A673 (cell line): ENCODE results near the gene TBC1D2. TPM values are rescaled to one million over a fixed set of nuclear protein-coding genes. Genes with fewer than 3 reads are reported as not detected.

Source experiments
- BruUV-seq: library from RNA; stranded (reverse); fragments of 400-500 nt; replicated peaks from 2 replicates; lab custom pipeline; 2021; lab: Mats Ljungman, UMichigan
- CTCF ChIA-PET: fragments of 300-600 bp; sonication (Branson Sonifier 250); formaldehyde crosslinking; loops from one replicate; lab custom pipeline; 2022; ENCODE audit warnings: antibody characterized with exemption; lab: Charles Lee
- POLR2A ChIA-PET: fragments of 300-600 bp; sonication (Branson Sonifier 250); formaldehyde crosslinking; loops from one replicate; lab custom pipeline; 2022; ENCODE audit warnings: antibody characterized with exemption; ENCODE audit not compliant: low non-redundant PET; lab: Charles Lee
- DNase-seq: peaks from one replicate; pipeline ENCODE4 v3.0.0-alpha.2; 2015; ENCODE audit warnings: low spot score
- H3K27ac ChIP-seq: fragments of 200-600 bp; sonication (generic); 2 replicates; pipeline ENCODE4 v1.5.1; 2016; ENCODE audit warnings: mixed run types, low read depth, mild to moderate bottlenecking, mixed read lengths, antibody characterized with exemption, low read length; ENCODE audit not compliant: poor library complexity, severe bottlenecking
- H3K27me3 ChIP-seq: fragments of 200-600 bp; sonication (generic); replicated peaks from 2 replicates; pipeline ENCODE4 v1.6.1; 2017; ENCODE audit warnings: mixed run types, low read depth, mild to moderate bottlenecking, mixed read lengths, antibody characterized with exemption, low read length; ENCODE audit not compliant: insufficient read depth, poor library complexity
- H3K36me3 ChIP-seq: fragments of 200-600 bp; sonication (generic); 2 replicates; pipeline ENCODE4 v1.6.1; 2016; ENCODE audit warnings: mixed run types, mild to moderate bottlenecking, mixed read lengths, antibody characterized with exemption, low read length; ENCODE audit not compliant: insufficient read depth, poor library complexity, severe bottlenecking
- H3K4me1 ChIP-seq: fragments of 200-600 bp; sonication (generic); 2 replicates; pipeline ENCODE4 v1.6.1; 2017; ENCODE audit warnings: mixed run types, mild to moderate bottlenecking, mixed read lengths, antibody characterized with exemption, low read length; ENCODE audit not compliant: insufficient read depth, poor library complexity, severe bottlenecking
- H3K4me3 ChIP-seq: fragments of 200-600 bp; sonication (generic); 2 replicates; pipeline ENCODE4 v1.5.1; 2016; ENCODE audit warnings: low read depth, mixed run types, mild to moderate bottlenecking, mixed read lengths, low read length; ENCODE audit not compliant: poor library complexity, severe bottlenecking
- H3K9me3 ChIP-seq: fragments of 200-600 bp; sonication (generic); 2 replicates; pipeline ENCODE4 v1.6.1; 2016; ENCODE audit warnings: mixed run types, low read depth, mild to moderate bottlenecking, mixed read lengths, antibody characterized with exemption, low read length; ENCODE audit not compliant: poor library complexity, severe bottlenecking
- EZH2 ChIP-seq: fragments of 200-600 bp; sonication (generic); IDR thresholded peaks from 2 replicates; pipeline ENCODE4 v1.6.1; 2017; ENCODE audit warnings: borderline replicate concordance, low read depth, mild to moderate bottlenecking, mixed read lengths, antibody characterized with exemption, low read length; ENCODE audit not compliant: poor library complexity, severe bottlenecking
- intact Hi-C: fragments of 100-400 bp; cut with micrococcal nuclease; formaldehyde crosslinking; loops from one replicate; pipeline ENCODE4 v1.10.0; 2022; ENCODE audit not compliant: unreplicated experiment
- total RNA-seq: library from RNA; stranded (reverse); gene quantifications from 2 replicates; pipeline ENCODE4 v1.2.3, GENCODE V29; 2021
- TF ChIP-seq, protein P1 (sequence below): fragments of 300-800, 200-600 bp; sonication (generic); conservative IDR thresholded peaks from 2 replicates; pipeline ENCODE4 v1.5.1; 2017; ENCODE audit warnings: low read depth, mild to moderate bottlenecking, antibody characterized with exemption, low read length, moderate library complexity, mixed read lengths

The TBC1D2 gene
- total RNA-seq, 1 experiment from 2014 or later = 3.2 TPM

DNA sequence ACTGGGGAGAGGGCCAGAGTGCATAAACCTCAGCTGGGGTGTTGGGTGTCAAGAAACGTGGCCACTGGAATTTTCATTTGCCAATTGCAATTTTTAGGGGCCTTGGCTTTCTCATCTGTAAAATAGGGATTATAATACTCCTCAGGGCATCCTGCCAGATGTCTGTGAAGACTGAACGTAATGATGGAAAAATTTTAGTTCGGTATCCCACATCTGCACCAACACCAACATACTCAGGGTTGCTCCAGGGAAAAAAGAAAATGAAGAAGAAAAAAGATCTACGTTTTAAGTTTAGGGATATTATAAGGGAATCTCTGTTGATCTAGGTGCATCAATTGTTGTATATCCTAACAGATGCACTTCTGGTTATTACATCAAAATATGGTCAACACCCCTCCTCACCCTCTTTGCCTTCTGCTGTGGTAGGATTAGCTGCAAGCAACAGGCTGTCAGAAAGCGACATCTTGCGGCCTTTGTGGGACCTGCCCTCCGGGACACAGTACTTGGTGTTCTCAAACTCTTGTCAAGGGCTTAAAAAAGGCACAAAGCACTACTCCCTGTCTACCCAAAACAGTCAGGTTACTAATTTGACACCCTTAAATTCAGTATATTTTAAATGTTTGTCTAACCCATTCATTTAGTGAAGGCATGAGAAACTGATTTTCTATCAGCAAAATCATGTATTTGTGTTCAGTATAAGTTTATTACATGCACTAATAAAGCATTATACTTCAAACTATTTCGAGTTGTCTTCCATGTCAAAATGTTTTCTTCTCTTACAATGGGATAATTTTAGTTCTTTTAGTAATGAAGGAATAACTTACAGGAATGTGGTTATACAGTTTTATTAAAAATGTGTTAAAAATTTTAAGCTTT lies 8.3 kb upstream of the TBC1D2 start:
- H3K27ac ChIP-seq = no peak overlapping the region
- peak; percentile 85 for DNase-seq
- no peaks in the 10 kb centered on the region for H3K9me3 ChIP-seq
- POLR2A ChIA-PET = interaction anchor here (0.6 kb wide), 2 partner anchors 9 to 351 kb away, joined by 7 read pairs; partner anchors contain the start of gene TBC1D2
- H3K4me3 ChIP-seq = no peak overlapping the region
- no peak for TF ChIP-seq EZH2
- TF ChIP-seq, protein P1, sequence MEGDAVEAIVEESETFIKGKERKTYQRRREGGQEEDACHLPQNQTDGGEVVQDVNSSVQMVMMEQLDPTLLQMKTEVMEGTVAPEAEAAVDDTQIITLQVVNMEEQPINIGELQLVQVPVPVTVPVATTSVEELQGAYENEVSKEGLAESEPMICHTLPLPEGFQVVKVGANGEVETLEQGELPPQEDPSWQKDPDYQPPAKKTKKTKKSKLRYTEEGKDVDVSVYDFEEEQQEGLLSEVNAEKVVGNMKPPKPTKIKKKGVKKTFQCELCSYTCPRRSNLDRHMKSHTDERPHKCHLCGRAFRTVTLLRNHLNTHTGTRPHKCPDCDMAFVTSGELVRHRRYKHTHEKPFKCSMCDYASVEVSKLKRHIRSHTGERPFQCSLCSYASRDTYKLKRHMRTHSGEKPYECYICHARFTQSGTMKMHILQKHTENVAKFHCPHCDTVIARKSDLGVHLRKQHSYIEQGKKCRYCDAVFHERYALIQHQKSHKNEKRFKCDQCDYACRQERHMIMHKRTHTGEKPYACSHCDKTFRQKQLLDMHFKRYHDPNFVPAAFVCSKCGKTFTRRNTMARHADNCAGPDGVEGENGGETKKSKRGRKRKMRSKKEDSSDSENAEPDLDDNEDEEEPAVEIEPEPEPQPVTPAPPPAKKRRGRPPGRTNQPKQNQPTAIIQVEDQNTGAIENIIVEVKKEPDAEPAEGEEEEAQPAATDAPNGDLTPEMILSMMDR = peak; percentile 96
- H3K4me1 ChIP-seq = no peaks in the 10 kb centered on the region
- CTCF ChIA-PET = interaction anchor here (0.7 to 1.7 kb wide), 4 partner anchors 58 to 340 kb away, joined by 3 to 8 read pairs (median 3); no protein-coding TSS in a partner anchor
- no TSS peak for BruUV-seq
- intact Hi-C loops = loop anchor here (1.0 to 5.0 kb wide), 4 partner anchors 58 to 551 kb away; partner anchors contain the start of gene TRMO
- H3K27me3 ChIP-seq = no peaks in the 10 kb centered on the region
- no peaks in the 10 kb centered on the region for H3K36me3 ChIP-seq

DNA sequence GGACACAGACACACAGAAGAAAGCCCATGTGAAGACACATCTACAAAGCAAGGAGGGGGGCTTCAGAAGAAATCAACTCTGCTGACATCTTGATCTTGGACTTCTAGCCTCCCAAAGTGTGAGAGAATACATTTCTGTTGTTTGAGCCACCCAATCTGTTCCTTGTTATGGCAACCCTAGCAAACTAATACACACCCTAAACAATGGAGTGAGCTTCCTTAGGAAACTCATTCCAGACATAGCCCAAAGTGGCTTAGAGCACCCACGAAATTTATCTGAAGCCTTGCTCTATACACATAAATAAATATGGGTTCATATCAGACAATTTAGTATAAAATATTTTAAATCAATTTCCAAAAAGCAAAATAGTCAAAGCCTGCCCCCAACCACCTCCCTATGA lies 7.6 kb upstream of the TBC1D2 start:
- H3K4me1 ChIP-seq = no peaks in the 10 kb centered on the region
- no peaks in the 10 kb centered on the region for H3K9me3 ChIP-seq
- no peak overlapping the region for H3K27ac ChIP-seq
- CTCF ChIA-PET = interaction anchor here (0.7 to 1.7 kb wide), 6 partner anchors 57 to 340 kb away, joined by 3 to 8 read pairs (median 3); no protein-coding TSS in a partner anchor
- POLR2A ChIA-PET = interaction anchor here (0.6 kb wide), 1 partner anchor 8 kb away, joined by 7 read pairs; the partner anchor contains the start of gene TBC1D2
- no peaks in the 10 kb centered on the region for H3K27me3 ChIP-seq
- BruUV-seq = no TSS peak
- no peak for DNase-seq
- intact Hi-C loops = loop anchor here (1.0 to 5.0 kb wide), 4 partner anchors 58 to 551 kb away; partner anchors contain the start of gene TRMO
- TF ChIP-seq, protein P1 = no peak
- TF ChIP-seq EZH2 = no peak
- H3K4me3 ChIP-seq = no peak overlapping the region
- H3K36me3 ChIP-seq = no peaks in the 10 kb centered on the region

DNA sequence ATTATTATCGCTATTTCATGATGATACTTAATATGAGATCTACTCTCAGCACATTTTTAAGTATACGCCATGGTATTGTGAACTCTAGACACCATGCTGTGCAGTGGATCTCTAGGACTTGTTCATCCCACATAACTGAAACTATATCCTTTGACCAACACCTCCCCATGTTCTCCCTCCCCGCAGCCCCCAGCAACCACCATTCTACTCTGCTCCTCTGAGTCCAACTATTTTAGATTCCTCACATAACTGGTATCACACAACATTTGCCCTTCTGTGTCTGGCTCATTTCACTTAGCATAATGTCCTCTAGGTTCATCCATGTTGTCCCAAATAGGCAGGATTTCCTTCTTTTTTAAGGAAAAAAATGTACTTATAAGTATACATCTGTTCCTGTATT lies 6.6 kb upstream of the TBC1D2 start:
- intact Hi-C loops = loop anchor here (5.0 kb wide), 1 partner anchor 550 kb away; no protein-coding TSS in a partner anchor
- CTCF ChIA-PET = interaction anchor here (0.7 kb wide), 1 partner anchor 113 kb away, joined by 3 read pairs; no protein-coding TSS in a partner anchor
- POLR2A ChIA-PET = no interaction called here
- no peak for TF ChIP-seq EZH2
- TF ChIP-seq, protein P1 = no peak
- no peak overlapping the region for H3K4me3 ChIP-seq
- H3K4me1 ChIP-seq = peaks cover 1% of the 10 kb centered on the region
- H3K27me3 ChIP-seq = no peaks in the 10 kb centered on the region
- BruUV-seq = no TSS peak
- H3K9me3 ChIP-seq = no peaks in the 10 kb centered on the region
- no peaks in the 10 kb centered on the region for H3K36me3 ChIP-seq
- no peak for DNase-seq
- no peak overlapping the region for H3K27ac ChIP-seq
